Endothelial cell (in vitro differentiated cells): ENCODE data around the gene PHKG1. TPM values are rescaled to one million over a fixed set of nuclear protein-coding genes. Genes with fewer than 3 reads are reported as not detected.
"Not testable (repeated sequence)": the region's sequence is repeated elsewhere in the genome, so short reads cannot be mapped to it uniquely, and the experiment has no call there.

Experiments
- DNase-seq: peaks from one replicate; pipeline ENCODE4 v3.0.0; 2021; ENCODE audit warnings: low spot score
- H3K27ac Mint-ChIP-seq: one replicate; pipeline ENCODE4 v1.8.0; 2021; ENCODE audit warnings: mixed read lengths, inconsistent platforms; ENCODE audit not compliant: unreplicated experiment
- H3K27me3 Mint-ChIP-seq: one replicate; pipeline ENCODE4 v1.8.0; 2021; ENCODE audit warnings: mild to moderate bottlenecking, moderate library complexity, mixed read lengths, inconsistent platforms; ENCODE audit not compliant: unreplicated experiment
- H3K36me3 Mint-ChIP-seq: one replicate; pipeline ENCODE4 v1.8.0; 2021; ENCODE audit warnings: mild to moderate bottlenecking, low read depth, mixed read lengths, inconsistent platforms; ENCODE audit not compliant: unreplicated experiment
- H3K4me1 Mint-ChIP-seq: one replicate; pipeline ENCODE4 v1.8.0; 2021; ENCODE audit warnings: mild to moderate bottlenecking, mixed read lengths, inconsistent platforms; ENCODE audit not compliant: unreplicated experiment
- H3K4me3 Mint-ChIP-seq: one replicate; pipeline ENCODE4 v1.8.0; 2021; ENCODE audit warnings: mild to moderate bottlenecking, mixed read lengths, inconsistent platforms; ENCODE audit not compliant: unreplicated experiment
- H3K9me3 Mint-ChIP-seq: one replicate; pipeline ENCODE4 v1.8.0; 2021; ENCODE audit warnings: mixed read lengths, inconsistent platforms; ENCODE audit not compliant: unreplicated experiment
- total RNA-seq: library from RNA; stranded (reverse); fragmentation: NEBNext Ultra II Directional; extraction: Animal tissue kit (Norgen Biotek cat#: 25700); gene quantifications from one replicate; pipeline ENCODE4 v1.2.1, GENCODE V29; 2021; ENCODE audit not compliant: unreplicated experiment
- TF ChIP-seq, protein P1 (sequence below): fragments of 200-600 bp; sonication (generic); IDR thresholded peaks from one replicate; pipeline ENCODE4 v1.5.0; 2021; ENCODE audit warnings: antibody characterized with exemption; ENCODE audit not compliant: unreplicated experiment

Gene PHKG1
- total RNA-seq, 1 donor from 2014 or later = not detected

DNA sequence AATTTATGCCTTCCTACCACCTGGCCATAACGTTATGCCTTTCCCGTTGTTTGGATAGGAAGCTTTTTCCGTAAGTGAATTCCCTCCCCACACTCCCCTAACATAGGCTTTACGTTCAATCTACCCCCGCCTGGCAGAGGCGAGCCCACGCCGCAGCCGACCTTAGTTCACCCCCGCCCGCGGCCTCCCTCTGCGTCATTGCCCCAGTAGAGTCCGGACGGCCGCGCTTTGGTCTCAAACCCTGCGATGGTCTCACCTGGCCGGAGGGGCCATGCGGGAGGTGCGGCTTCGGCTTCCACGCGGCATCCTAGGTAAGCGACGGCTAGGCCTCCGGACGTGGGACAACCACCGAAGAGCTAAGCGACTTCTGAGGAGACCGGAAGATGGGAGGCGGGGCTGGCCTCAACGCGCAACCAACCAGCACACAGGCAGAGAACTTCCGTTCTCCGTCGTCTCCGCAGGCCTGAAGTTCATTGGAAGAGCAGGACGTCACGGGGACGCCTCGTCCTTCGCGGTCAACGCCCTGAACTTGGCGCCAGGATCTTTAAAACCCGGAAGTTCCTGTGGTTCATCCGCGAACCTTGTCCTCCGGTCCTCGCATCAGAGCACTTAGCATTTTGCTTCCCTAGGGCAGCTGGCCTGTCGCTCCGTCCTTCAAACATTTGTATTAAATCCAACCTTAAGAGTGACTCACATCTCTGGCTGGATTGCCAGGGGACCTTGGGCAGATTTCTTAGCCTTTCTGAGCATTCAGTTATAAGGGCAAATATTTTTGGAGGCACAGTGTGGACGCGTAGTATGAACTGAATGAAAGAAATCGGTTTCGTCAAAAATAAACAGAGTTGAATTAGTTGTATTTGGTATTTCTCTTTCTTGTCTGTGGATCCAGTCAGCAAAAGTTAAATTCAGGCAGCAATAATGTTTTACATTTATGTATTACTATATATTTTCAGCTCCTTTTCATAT lies 13.6 kb upstream of the PHKG1 start, which contains the start of gene CHCHD2:
Gene CHCHD2, minus strand, starts transcription at position 369 of the 966 bp plus-strand sequence. Its CDS starts 63 bp downstream, at position 306.
- Mint-ChIP-seq H3K27me3 (peaks cover 3% of the 10 kb centered on the region), H3K4me1 (no peaks in the 10 kb centered on the region), H3K4me3 (no peak within 1 kb of the TSS), H3K36me3 (no peaks in the 10 kb centered on the region), H3K27ac (no peak within 1 kb of the TSS), H3K9me3 (peaks cover 19% of the 10 kb centered on the region)
- TF ChIP-seq, protein P1, sequence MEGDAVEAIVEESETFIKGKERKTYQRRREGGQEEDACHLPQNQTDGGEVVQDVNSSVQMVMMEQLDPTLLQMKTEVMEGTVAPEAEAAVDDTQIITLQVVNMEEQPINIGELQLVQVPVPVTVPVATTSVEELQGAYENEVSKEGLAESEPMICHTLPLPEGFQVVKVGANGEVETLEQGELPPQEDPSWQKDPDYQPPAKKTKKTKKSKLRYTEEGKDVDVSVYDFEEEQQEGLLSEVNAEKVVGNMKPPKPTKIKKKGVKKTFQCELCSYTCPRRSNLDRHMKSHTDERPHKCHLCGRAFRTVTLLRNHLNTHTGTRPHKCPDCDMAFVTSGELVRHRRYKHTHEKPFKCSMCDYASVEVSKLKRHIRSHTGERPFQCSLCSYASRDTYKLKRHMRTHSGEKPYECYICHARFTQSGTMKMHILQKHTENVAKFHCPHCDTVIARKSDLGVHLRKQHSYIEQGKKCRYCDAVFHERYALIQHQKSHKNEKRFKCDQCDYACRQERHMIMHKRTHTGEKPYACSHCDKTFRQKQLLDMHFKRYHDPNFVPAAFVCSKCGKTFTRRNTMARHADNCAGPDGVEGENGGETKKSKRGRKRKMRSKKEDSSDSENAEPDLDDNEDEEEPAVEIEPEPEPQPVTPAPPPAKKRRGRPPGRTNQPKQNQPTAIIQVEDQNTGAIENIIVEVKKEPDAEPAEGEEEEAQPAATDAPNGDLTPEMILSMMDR = no peak
- no peak for DNase-seq

DNA sequence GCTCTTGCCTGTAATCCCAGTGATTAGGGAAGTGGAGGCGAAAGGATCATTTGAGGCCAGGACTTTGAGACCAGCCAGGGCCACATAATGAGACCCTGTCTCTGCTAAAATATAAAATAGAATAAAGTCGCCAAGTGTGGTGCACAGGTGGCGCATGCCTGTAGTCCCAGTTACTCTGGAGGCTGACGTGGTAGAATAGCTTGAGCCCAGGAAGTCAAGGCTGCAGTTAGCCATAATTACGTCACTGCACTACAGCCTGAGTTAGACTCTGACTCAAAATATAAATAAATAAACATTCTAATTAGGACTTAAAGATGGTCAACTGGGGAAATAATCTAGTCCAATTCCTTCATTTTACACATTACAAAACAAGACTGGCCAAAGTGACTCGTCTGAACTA lies 12.8 kb upstream of the PHKG1 start:
- no peak overlapping the region for H3K27ac Mint-ChIP-seq
- H3K4me1 Mint-ChIP-seq = no peaks in the 10 kb centered on the region
- TF ChIP-seq, protein P1 = no peak
- H3K36me3 Mint-ChIP-seq = no peaks in the 10 kb centered on the region
- peaks cover 3% of the 10 kb centered on the region for H3K27me3 Mint-ChIP-seq
- H3K9me3 Mint-ChIP-seq = peaks cover 24% of the 10 kb centered on the region
- H3K4me3 Mint-ChIP-seq = no peak overlapping the region
- no peak for DNase-seq

DNA sequence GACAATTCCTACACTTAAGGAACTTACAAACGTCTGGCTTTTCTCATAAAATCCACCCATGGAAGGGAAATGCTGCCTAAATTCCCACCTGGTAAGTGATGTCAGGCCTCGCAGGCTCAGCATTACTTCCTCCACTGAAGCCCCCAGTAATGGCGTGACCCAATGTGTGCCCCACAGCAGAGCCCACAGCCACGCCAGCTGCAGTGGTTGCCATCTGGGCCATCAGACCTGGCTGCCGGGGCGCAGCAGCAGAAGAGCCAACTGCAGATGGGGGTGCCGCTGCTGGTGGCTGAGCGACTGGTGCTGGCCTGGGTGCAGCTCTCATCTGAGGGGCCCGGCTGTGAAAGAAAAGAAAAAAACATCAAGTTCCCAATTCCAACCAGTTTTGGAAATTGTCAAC lies 11.4 kb upstream of the PHKG1 start:
- not testable (repeated sequence) for H3K4me3 Mint-ChIP-seq, H3K36me3 Mint-ChIP-seq
- peaks cover 28% of the 10 kb centered on the region for H3K9me3 Mint-ChIP-seq

DNA sequence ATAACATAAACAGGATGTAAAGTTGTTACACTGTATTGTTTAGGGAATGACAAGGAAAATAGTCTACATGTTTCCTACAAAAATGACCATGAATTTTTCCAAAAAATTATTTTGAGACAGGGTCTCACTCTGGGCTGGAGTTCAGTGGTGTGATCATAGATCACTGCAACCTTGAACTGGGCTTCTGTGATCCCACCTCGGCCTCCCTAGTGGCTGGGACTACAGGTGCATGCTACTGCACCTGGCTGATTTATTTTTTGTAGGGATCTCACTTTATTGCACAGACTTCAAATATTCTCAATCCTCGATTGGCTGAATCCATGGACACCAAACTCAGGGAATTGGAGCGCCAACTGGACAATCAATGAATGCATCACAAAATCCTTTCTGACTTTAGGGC lies 6.9 kb upstream of the PHKG1 start:
- H3K27me3 Mint-ChIP-seq = no peaks in the 10 kb centered on the region
- H3K27ac Mint-ChIP-seq = no peak overlapping the region
- H3K4me1 Mint-ChIP-seq = no peaks in the 10 kb centered on the region
- H3K4me3 Mint-ChIP-seq = no peak overlapping the region
- DNase-seq = no peak
- peaks cover 10% of the 10 kb centered on the region for H3K9me3 Mint-ChIP-seq
- H3K36me3 Mint-ChIP-seq = peaks cover 6% of the 10 kb centered on the region
- TF ChIP-seq, protein P1 = no peak

More for the DNA sequence above, 11.4 kb upstream of the PHKG1 start:
- DNase-seq, H3K4me1 Mint-ChIP-seq, H3K27me3 Mint-ChIP-seq, H3K27ac Mint-ChIP-seq: not testable (repeated sequence)

DNA sequence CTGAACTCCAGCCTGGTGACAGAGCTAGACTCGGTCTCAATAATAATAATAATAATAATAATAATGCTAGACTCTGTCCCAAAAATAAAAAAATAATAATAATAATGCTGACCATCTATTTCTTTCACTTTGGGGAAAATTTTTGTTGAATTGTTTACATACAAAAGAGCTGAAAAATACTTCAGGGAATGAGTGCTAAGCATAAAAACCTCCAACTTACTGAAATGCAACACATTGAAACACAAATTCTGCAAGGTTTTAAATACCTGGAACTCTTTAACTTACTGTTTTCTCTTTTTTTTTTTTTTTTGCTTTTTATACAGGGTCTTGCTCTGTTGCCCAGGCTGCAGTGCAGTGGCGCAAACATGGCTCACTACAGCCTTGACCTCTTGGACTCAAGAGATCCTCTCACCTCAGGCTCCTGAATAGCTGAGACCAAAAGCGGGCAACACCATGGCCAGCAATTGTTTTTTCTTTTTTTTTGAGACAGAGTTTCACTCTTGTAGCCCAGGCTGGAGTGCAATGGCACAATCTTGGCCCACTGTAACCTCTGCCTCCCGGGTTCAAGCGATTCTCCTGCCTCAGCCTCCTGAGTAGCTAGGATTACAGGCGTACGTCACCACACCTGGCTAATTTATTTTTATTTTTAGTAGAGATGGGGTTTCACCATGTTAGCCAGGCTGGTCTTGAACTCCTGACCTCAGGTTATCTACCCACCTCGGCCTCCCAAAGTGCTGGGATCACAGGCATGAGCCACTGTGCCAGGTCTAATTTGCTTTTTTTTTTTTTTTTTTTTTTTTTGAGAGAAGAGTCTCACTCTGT lies 5.6 kb upstream of the PHKG1 start:
- H3K4me1 Mint-ChIP-seq, H3K27me3 Mint-ChIP-seq, H3K36me3 Mint-ChIP-seq, H3K9me3 Mint-ChIP-seq, H3K4me3 Mint-ChIP-seq, DNase-seq, H3K27ac Mint-ChIP-seq: not testable (repeated sequence)
